Neural cell (in vitro differentiated cells): ENCODE data around the gene PFDN6. TPM values are rescaled to one million over a fixed set of nuclear protein-coding genes. Genes with fewer than 3 reads are reported as not detected.

ENCODE experiments used
- H2AFZ ChIP-seq: fragments of 200-600, 300-800 bp; sonication (generic), shearing (Covaris generic); 2 replicates; pipeline ENCODE4 v1.6.0; 2014; ENCODE audit warnings: low read depth, mild to moderate bottlenecking, antibody characterized with exemption, low read length, moderate library complexity
- H3F3A ChIP-seq: fragments of 200-600 bp; shearing (Covaris generic); 2 replicates; pipeline ENCODE4 v1.6.1; 2016; ENCODE audit warnings: mild to moderate bottlenecking, moderate library complexity, mixed read lengths, antibody characterized with exemption, low read length; ENCODE audit not compliant: insufficient read depth, poor library complexity, severe bottlenecking
- H3K27ac ChIP-seq: fragments of 200-600, 300-800 bp; sonication (generic), shearing (Covaris generic); 2 replicates; pipeline ENCODE4 v1.5.1; 2014; ENCODE audit warnings: mild to moderate bottlenecking, low read length, moderate library complexity
- H3K27me3 ChIP-seq: fragments of 300-800, 200-600 bp; sonication (generic), shearing (Covaris generic); 2 replicates; pipeline ENCODE4 v1.6.0; 2014; ENCODE audit warnings: mild to moderate bottlenecking, low read depth, low read length, moderate library complexity; ENCODE audit not compliant: insufficient read depth
- H3K36me3 ChIP-seq: fragments of 300-800, 200-600 bp; sonication (generic), shearing (Covaris generic); 2 replicates; pipeline ENCODE4 v1.5.1; 2014; ENCODE audit warnings: mild to moderate bottlenecking, antibody characterized with exemption, low read length, moderate library complexity; ENCODE audit not compliant: insufficient read depth
- H3K4me2 ChIP-seq: fragments of 300-800, 200-600 bp; sonication (generic), shearing (Covaris generic); 2 replicates; pipeline ENCODE4 v1.6.0; 2014; ENCODE audit warnings: mild to moderate bottlenecking, low read length
- H3K4me3 ChIP-seq: fragments of 300-800, 200-600 bp; sonication (generic), shearing (Covaris generic); 2 replicates; pipeline ENCODE4 v1.5.1; 2014; ENCODE audit warnings: mild to moderate bottlenecking, low read length, moderate library complexity
- H3K79me2 ChIP-seq: fragments of 200-600 bp; shearing (Covaris generic); replicated peaks from 2 replicates; pipeline ENCODE4 v1.6.0; 2014; ENCODE audit warnings: mild to moderate bottlenecking, low read length, moderate library complexity; ENCODE audit not compliant: insufficient read depth
- H3K9ac ChIP-seq: fragments of 300-800, 200-600 bp; sonication (generic), shearing (Covaris generic); 2 replicates; pipeline ENCODE4 v1.6.1; 2016; ENCODE audit warnings: mild to moderate bottlenecking, low read length, mixed read lengths
- H3K9me2 ChIP-seq: fragments of 200-600 bp; shearing (Covaris generic); 2 replicates; pipeline ENCODE4 v1.6.1; 2016; ENCODE audit warnings: mild to moderate bottlenecking, low read length, mixed read lengths; ENCODE audit not compliant: insufficient read depth
- H3K9me3 ChIP-seq: fragments of 200-600, 300-800 bp; sonication (generic), shearing (Covaris generic); 2 replicates; pipeline ENCODE4 v1.6.1; 2016; ENCODE audit warnings: mild to moderate bottlenecking, mixed run types, low read length, moderate library complexity, mixed read lengths
- H4K20me1 ChIP-seq: fragments of 200-600 bp; shearing (Covaris generic); 2 replicates; pipeline ENCODE4 v1.6.1; 2016; ENCODE audit warnings: mild to moderate bottlenecking, mixed run types; ENCODE audit not compliant: insufficient read depth
- EP300 ChIP-seq: fragments of 450-650 bp; conservative IDR thresholded peaks from 2 replicates; pipeline ENCODE4 v1.6.1; 2014; ENCODE audit warnings: antibody characterized with exemption, mild to moderate bottlenecking, moderate library complexity; ENCODE audit not compliant: poor library complexity, severe bottlenecking
- EZH2 ChIP-seq: fragments of 200-600, 300-800 bp; shearing (Covaris generic), sonication (generic); IDR thresholded peaks from 2 replicates; pipeline ENCODE4 v1.6.1; 2014; ENCODE audit warnings: antibody characterized with exemption, low read length, borderline replicate concordance, mild to moderate bottlenecking; ENCODE audit not compliant: insufficient read depth, poor library complexity, severe bottlenecking
- MXI1 ChIP-seq: fragments of 450-650 bp; conservative IDR thresholded peaks from 2 replicates; pipeline ENCODE4 v1.6.1; 2014; ENCODE audit warnings: antibody characterized with exemption, mild to moderate bottlenecking; ENCODE audit not compliant: poor library complexity, severe bottlenecking
- POLR2AphosphoS5 ChIP-seq: IDR thresholded peaks from 2 replicates; pipeline ENCODE4 v1.6.1; 2012
- RAD21 ChIP-seq: fragments of 450-650 bp; conservative IDR thresholded peaks from 2 replicates; pipeline ENCODE4 v1.6.1; 2014; ENCODE audit warnings: antibody characterized with exemption, mild to moderate bottlenecking, moderate library complexity
- SMC3 ChIP-seq: fragments of 450-650 bp; conservative IDR thresholded peaks from 2 replicates; pipeline ENCODE4 v1.6.1; 2014; ENCODE audit warnings: antibody characterized with exemption, mild to moderate bottlenecking, moderate library complexity; ENCODE audit not compliant: poor library complexity
- TAF1 ChIP-seq: IDR thresholded peaks from 2 replicates; pipeline ENCODE4 v1.6.1; 2012; ENCODE audit warnings: low read depth
- polyA plus RNA-seq: library from polyadenylated mRNA; depleted of rRNA; stranded (reverse); fragments of >200 nt; gene quantifications from 2 replicates; pipeline ENCODE4 v1.2.3, GENCODE V29; 2014
- TF ChIP-seq, protein P1 (sequence below): IDR thresholded peaks from 2 replicates; pipeline ENCODE4 v1.6.1; 2012; ENCODE audit warnings: borderline replicate concordance
- TF ChIP-seq, protein P2 (sequence below): fragments of 450-650 bp; IDR thresholded peaks from 2 replicates; pipeline ENCODE4 v1.5.1; 2014; ENCODE audit warnings: antibody characterized with exemption, mild to moderate bottlenecking, moderate library complexity; ENCODE audit not compliant: poor library complexity, severe bottlenecking

Gene PFDN6
- polyA plus RNA-seq, 1 donor from 2014 or later, result 109 TPM

DNA sequence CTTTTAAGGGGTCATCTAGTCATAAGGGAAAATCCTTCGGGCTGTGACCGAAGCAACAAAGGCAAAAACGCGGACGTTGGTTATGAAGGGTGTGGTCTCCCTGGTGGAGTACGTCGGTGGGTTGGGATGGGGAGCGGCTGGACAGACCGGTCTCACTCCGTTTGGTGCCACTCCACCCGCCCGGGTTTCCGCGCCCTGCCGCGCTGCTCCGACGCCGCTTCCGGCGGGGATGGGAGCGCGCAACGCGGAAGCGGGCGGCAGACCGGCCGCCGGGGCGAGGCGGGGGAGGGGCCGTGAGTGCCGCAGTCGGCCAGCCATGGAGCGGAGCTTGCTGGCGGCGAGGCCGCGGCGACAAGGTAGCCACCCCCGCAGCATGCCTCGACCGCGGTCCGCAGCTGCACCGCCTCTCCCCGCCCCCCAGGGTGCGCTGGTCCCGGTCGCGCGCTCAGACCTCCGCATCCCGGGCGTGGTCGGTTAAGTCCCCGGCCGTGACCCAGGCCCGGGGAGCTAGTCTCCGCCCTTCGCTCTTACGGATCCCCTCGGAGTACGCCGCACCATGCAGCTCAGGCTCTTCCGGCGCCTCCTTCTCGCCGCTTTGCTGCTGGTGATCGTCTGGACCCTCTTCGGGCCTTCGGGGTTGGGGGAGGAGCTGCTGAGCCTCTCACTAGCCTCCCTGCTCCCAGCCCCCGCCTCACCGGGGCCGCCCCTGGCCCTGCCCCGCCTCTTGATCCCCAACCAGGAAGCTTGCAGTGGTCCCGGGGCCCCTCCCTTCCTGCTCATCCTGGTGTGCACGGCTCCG, 12.3 kb upstream of the PFDN6 start, which contains the start of gene B3GALT4:
Gene B3GALT4 (plus strand): TSS at position 260 of the 799 bp plus-strand sequence. CDS start 297 bp downstream, at position 557.
- Histone ChIP-seq H2AFZ (peak within 1 kb of the TSS; percentile 65), H3K4me2 (peak within 1 kb of the TSS; percentile 75), H3K36me3 (no peaks in the 10 kb centered on the region), H3F3A (no peaks in the 10 kb centered on the region), H3K79me2 (peaks cover 18% of the 10 kb centered on the region), H3K9ac (peak within 1 kb of the TSS; percentile 81), H3K9me2 (no peaks in the 10 kb centered on the region), H3K4me3 (peak within 1 kb of the TSS; percentile 82), H3K27me3 (no peaks in the 10 kb centered on the region), H3K27ac (peak within 1 kb of the TSS; percentile 77), H4K20me1 (no peaks in the 10 kb centered on the region), H3K9me3 (no peaks in the 10 kb centered on the region)
- TF ChIP-seq MXI1 (peak; percentile 72), SMC3 (peak; percentile 64), RAD21 (peak; percentile 53), EZH2 (no peak), POLR2AphosphoS5 (peak; percentile 70), EP300 (peak; percentile 46), TAF1 (no peak)
- TF ChIP-seq, protein P1, sequence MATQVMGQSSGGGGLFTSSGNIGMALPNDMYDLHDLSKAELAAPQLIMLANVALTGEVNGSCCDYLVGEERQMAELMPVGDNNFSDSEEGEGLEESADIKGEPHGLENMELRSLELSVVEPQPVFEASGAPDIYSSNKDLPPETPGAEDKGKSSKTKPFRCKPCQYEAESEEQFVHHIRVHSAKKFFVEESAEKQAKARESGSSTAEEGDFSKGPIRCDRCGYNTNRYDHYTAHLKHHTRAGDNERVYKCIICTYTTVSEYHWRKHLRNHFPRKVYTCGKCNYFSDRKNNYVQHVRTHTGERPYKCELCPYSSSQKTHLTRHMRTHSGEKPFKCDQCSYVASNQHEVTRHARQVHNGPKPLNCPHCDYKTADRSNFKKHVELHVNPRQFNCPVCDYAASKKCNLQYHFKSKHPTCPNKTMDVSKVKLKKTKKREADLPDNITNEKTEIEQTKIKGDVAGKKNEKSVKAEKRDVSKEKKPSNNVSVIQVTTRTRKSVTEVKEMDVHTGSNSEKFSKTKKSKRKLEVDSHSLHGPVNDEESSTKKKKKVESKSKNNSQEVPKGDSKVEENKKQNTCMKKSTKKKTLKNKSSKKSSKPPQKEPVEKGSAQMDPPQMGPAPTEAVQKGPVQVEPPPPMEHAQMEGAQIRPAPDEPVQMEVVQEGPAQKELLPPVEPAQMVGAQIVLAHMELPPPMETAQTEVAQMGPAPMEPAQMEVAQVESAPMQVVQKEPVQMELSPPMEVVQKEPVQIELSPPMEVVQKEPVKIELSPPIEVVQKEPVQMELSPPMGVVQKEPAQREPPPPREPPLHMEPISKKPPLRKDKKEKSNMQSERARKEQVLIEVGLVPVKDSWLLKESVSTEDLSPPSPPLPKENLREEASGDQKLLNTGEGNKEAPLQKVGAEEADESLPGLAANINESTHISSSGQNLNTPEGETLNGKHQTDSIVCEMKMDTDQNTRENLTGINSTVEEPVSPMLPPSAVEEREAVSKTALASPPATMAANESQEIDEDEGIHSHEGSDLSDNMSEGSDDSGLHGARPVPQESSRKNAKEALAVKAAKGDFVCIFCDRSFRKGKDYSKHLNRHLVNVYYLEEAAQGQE, result peak; percentile 47
- TF ChIP-seq, protein P2, sequence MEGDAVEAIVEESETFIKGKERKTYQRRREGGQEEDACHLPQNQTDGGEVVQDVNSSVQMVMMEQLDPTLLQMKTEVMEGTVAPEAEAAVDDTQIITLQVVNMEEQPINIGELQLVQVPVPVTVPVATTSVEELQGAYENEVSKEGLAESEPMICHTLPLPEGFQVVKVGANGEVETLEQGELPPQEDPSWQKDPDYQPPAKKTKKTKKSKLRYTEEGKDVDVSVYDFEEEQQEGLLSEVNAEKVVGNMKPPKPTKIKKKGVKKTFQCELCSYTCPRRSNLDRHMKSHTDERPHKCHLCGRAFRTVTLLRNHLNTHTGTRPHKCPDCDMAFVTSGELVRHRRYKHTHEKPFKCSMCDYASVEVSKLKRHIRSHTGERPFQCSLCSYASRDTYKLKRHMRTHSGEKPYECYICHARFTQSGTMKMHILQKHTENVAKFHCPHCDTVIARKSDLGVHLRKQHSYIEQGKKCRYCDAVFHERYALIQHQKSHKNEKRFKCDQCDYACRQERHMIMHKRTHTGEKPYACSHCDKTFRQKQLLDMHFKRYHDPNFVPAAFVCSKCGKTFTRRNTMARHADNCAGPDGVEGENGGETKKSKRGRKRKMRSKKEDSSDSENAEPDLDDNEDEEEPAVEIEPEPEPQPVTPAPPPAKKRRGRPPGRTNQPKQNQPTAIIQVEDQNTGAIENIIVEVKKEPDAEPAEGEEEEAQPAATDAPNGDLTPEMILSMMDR, result peak; percentile 74

DNA sequence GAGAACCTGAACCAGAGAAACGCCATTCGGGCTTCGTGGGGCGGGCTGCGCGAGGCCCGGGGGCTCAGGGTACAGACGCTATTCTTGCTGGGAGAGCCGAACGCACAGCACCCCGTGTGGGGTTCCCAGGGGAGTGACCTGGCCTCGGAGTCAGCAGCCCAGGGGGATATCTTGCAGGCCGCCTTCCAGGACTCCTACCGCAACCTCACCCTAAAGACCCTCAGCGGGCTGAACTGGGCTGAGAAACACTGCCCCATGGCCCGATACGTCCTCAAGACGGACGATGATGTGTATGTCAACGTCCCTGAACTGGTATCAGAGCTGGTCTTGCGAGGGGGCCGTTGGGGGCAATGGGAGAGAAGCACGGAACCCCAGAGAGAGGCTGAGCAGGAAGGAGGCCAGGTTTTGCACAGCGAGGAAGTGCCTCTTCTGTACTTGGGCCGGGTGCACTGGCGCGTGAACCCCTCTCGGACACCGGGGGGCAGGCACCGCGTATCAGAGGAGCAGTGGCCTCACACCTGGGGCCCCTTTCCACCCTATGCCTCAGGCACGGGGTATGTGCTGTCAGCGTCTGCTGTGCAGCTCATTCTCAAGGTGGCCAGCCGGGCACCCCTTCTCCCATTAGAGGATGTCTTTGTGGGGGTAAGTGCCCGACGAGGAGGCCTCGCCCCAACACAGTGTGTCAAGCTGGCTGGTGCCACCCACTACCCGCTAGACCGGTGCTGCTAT, 11.6 kb upstream of the PFDN6 start:
- no peaks in the 10 kb centered on the region for H3K36me3 ChIP-seq
- no peaks in the 10 kb centered on the region for H3K9me3 ChIP-seq
- H3K27me3 ChIP-seq, result no peaks in the 10 kb centered on the region
- peak overlapping the region; percentile 65 for H2AFZ ChIP-seq
- H3K9ac ChIP-seq, result peak overlapping the region; percentile 81
- H3K79me2 ChIP-seq, result peaks cover 11% of the 10 kb centered on the region
- TF ChIP-seq EP300, result no peak
- TF ChIP-seq, protein P2, result peak; percentile 5
- H3K9me2 ChIP-seq, result no peaks in the 10 kb centered on the region
- peak overlapping the region; percentile 77 for H3K27ac ChIP-seq
- H3K4me2 ChIP-seq, result peak overlapping the region; percentile 48
- no peaks in the 10 kb centered on the region for H4K20me1 ChIP-seq
- H3K4me3 ChIP-seq, result peak overlapping the region; percentile 82
- no peaks in the 10 kb centered on the region for H3F3A ChIP-seq
